CD14-positive monocyte (primary cell): ENCODE results near the gene BSG. TPM values are rescaled to one million over a fixed set of nuclear protein-coding genes. Genes with fewer than 3 reads are reported as not detected.
A peak's percentile ranks its signal among the peaks of the same experiment; 100 is the strongest.

ENCODE experiments used
- DNase-seq, 3 donors: peaks; one replicate each; pipeline ENCODE4 v3.0.0-alpha.2; 2011 to 2022
- H2AFZ ChIP-seq: 2 replicates; pipeline ENCODE4 v1.6.0; 2012; ENCODE audit warnings: mild to moderate bottlenecking, low read depth, low read length, inconsistent platforms; ENCODE audit not compliant: insufficient read depth, poor library complexity, severe bottlenecking
- H3K27ac ChIP-seq, 2 donors: 1 replicate in 1 of 2; 2 replicates in 1 of 2; pipeline ENCODE4 v1.5.1; 2012 to 2013; ENCODE audit warnings: low read length in 2 of 2, control low read depth in 1 of 2, inconsistent platforms in 1 of 2, low read depth in 1 of 2, mild to moderate bottlenecking in 1 of 2
- H3K27me3 ChIP-seq, 2 donors: one replicate each; pipeline versions ENCODE4 v1.6.0 to v1.6.1; 2011 to 2013; ENCODE audit warnings: low read length in 2 of 2; ENCODE audit not compliant: control insufficient read depth in 2 of 2, insufficient read depth in 2 of 2
- H3K36me3 ChIP-seq, 2 donors: replicated peaks in 1 of 2; 1 replicate in 1 of 2; 2 replicates in 1 of 2; pipeline versions ENCODE4 v1.5.1 to v1.6.1; 2012 to 2013; ENCODE audit warnings: low read length in 2 of 2, control low read depth in 1 of 2, inconsistent platforms in 1 of 2, mild to moderate bottlenecking in 1 of 2; ENCODE audit not compliant: insufficient read depth in 2 of 2, control insufficient read depth in 1 of 2
- H3K4me1 ChIP-seq, 2 donors: 1 replicate in 1 of 2; 2 replicates in 1 of 2; pipeline versions ENCODE4 v1.5.1 to v1.6.1; 2012 to 2013; ENCODE audit warnings: low read length in 2 of 2, control low read depth in 1 of 2, inconsistent platforms in 1 of 2, mild to moderate bottlenecking in 1 of 2, moderate library complexity in 1 of 2; ENCODE audit not compliant: insufficient read depth in 2 of 2, control insufficient read depth in 1 of 2
- H3K4me2 ChIP-seq: replicated peaks from 2 replicates; pipeline ENCODE3; 2012; ENCODE audit warnings: low read length, moderate library complexity, mild to moderate bottlenecking; ENCODE audit not compliant: poor library complexity, severe bottlenecking; ENCODE audit errors: extremely low read depth
- H3K4me3 ChIP-seq, 3 experiments: fragments of 200-600 bp in 1 of 3; sonication (generic) in 1 of 3; replicated peaks in 1 of 3; 1 replicate in 2 of 3; 2 replicates in 1 of 3; pipeline ENCODE4 v1.5.1; 2011 to 2013; ENCODE audit warnings: low read length in 3 of 3, mild to moderate bottlenecking in 3 of 3, control low read depth in 2 of 3, low read depth in 2 of 3, inconsistent platforms in 1 of 3, moderate library complexity in 1 of 3
- H3K79me2 ChIP-seq: 2 replicates; pipeline ENCODE4 v1.6.0; 2012; ENCODE audit warnings: mild to moderate bottlenecking, control low read depth, inconsistent platforms, low read length, moderate library complexity; ENCODE audit not compliant: insufficient read depth
- H3K9ac ChIP-seq: 2 replicates; pipeline ENCODE4 v1.6.0; 2017; ENCODE audit warnings: low read length, mild to moderate bottlenecking; ENCODE audit not compliant: insufficient read depth, poor library complexity, severe bottlenecking
- H3K9me3 ChIP-seq, 2 donors: replicated peaks in 1 of 2; 1 replicate in 1 of 2; 2 replicates in 1 of 2; pipeline versions ENCODE4 v1.5.1 to v1.6.1; 2012 to 2013; ENCODE audit warnings: low read length in 2 of 2, control low read depth in 1 of 2; ENCODE audit not compliant: control insufficient read depth in 1 of 2, insufficient read depth in 1 of 2
- H4K20me1 ChIP-seq: 2 replicates; pipeline ENCODE4 v1.6.0; 2012; ENCODE audit warnings: mild to moderate bottlenecking, low read length, control low read depth, moderate library complexity; ENCODE audit not compliant: insufficient read depth
- H3K27ac Mint-ChIP-seq, 7 donors: one replicate each; pipeline ENCODE4 v1.8.0; 2020; ENCODE audit warnings: mild to moderate bottlenecking in 7 of 7, mixed read lengths in 7 of 7, moderate library complexity in 6 of 7, inconsistent platforms in 2 of 7
- H3K27me3 Mint-ChIP-seq, 3 donors: one replicate each; pipeline ENCODE4 v1.8.0; 2021 to 2022; ENCODE audit warnings: low read depth in 3 of 3, mild to moderate bottlenecking in 3 of 3, mixed read lengths in 3 of 3, moderate library complexity in 3 of 3, inconsistent platforms in 1 of 3
- H3K36me3 Mint-ChIP-seq, 2 donors: one replicate each; pipeline ENCODE4 v1.8.0; 2020; ENCODE audit warnings: mixed read lengths in 2 of 2, inconsistent platforms in 1 of 2, mild to moderate bottlenecking in 1 of 2
- H3K4me1 Mint-ChIP-seq: one replicate; pipeline ENCODE4 v1.8.0; 2020; ENCODE audit warnings: mild to moderate bottlenecking, mixed read lengths
- H3K4me3 Mint-ChIP-seq, 2 donors: one replicate each; pipeline ENCODE4 v1.8.0; 2020; ENCODE audit warnings: mild to moderate bottlenecking in 2 of 2, mixed read lengths in 2 of 2, moderate library complexity in 1 of 2
- H3K9me3 Mint-ChIP-seq, 7 donors: one replicate each; pipeline ENCODE4 v1.8.0; 2020 to 2022; ENCODE audit warnings: mixed read lengths in 7 of 7, mild to moderate bottlenecking in 6 of 7, moderate library complexity in 6 of 7, inconsistent platforms in 2 of 7
- WGBS: methylation state at CpG from one replicate; pipeline ENCODE4 v1.1.5; 2013; ENCODE audit warnings: missing lambda C conversion rate; ENCODE audit not compliant: insufficient coverage; 5-methylcytosine and 5-hydroxymethylcytosine counted together
- intact Hi-C, 2 donors: fragments of 100-400 bp; cut with micrococcal nuclease; formaldehyde crosslinking; loops; one replicate each; pipeline versions ENCODE4 v1.15.0 to v1.15.1; 2023
- polyA plus RNA-seq, 3 donors: library from polyadenylated mRNA; depleted of rRNA in 1 of 3; unstranded in 2 of 3; stranded (reverse) in 1 of 3; fragments of 300-500 nt in 2 of 3; fragments of >200 nt in 1 of 3; fragmentation: Illumina TruSeq in 2 of 3; gene quantifications; 1 replicate in 2 of 3; 2 replicates in 1 of 3; pipeline ENCODE4 v1.2.3, GENCODE V29; 2012 to 2021
- TF ChIP-seq, protein P1 (sequence below): fragments of 200-600 bp; IDR thresholded peaks from one replicate; pipeline ENCODE4 v1.8.0; 2022; ENCODE audit warnings: antibody characterized with exemption, mild to moderate bottlenecking

The BSG gene
- polyA plus RNA-seq, 3 donors, result 190 to 431 (median 364) TPM

DNA sequence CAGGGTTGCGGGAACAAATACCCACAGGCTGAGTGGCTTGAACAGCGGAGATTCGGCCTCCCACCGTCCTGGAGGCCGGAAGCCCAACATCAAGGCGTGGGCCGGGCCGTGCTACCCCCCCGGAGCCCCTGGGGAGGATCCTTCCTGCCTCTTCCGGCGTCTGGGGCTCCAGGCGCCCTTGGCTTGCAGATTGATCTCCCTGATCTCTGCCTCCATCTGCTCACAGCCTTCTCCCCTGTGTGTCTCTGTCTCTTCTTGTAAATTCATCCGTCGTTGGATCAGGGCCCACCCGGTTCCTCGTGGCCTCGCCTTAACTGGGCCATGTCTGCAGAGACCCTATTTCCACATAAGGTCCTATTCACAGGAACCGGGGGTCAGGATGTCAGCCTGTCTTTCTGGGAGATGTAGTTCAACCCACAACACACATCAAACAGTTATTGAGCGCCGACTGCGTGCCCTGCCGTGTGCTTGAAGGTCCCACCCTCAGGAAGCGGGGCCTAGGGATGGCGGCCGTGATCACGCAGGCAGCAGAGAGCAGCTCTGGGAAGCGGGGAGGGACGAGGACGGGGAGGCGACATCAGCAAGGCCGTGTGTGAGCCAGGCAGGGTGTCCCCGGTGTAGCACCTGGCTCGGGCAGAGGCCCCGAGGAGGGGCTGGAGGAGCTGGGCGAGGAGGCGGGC, 38.5 kb downstream of the BSG start:
- Histone ChIP-seq H3K36me3 (no peaks in the 10 kb centered on the region), H3K9me3 (no peaks in the 10 kb centered on the region), H2AFZ (peak overlapping the region; percentile 75), H3K4me2 (peak overlapping the region; percentile 63), H3K9ac (peak overlapping the region; percentile 27), H3K27me3 (peaks cover 0 to 34% of the 10 kb centered on the region in 2 donors), H3K4me3 (peak overlapping the region; percentile 7 to 59 (median 36)), H3K27ac (no peak overlapping the region), H4K20me1 (no peaks in the 10 kb centered on the region), H3K4me1 (peaks cover 30 to 37% of the 10 kb centered on the region in 2 donors), H3K79me2 (no peaks in the 10 kb centered on the region)
- peak overlapping the region; percentile 67 to 84 for H3K4me3 Mint-ChIP-seq
- intact Hi-C loops, result no loop called here
- TF ChIP-seq, protein P1, sequence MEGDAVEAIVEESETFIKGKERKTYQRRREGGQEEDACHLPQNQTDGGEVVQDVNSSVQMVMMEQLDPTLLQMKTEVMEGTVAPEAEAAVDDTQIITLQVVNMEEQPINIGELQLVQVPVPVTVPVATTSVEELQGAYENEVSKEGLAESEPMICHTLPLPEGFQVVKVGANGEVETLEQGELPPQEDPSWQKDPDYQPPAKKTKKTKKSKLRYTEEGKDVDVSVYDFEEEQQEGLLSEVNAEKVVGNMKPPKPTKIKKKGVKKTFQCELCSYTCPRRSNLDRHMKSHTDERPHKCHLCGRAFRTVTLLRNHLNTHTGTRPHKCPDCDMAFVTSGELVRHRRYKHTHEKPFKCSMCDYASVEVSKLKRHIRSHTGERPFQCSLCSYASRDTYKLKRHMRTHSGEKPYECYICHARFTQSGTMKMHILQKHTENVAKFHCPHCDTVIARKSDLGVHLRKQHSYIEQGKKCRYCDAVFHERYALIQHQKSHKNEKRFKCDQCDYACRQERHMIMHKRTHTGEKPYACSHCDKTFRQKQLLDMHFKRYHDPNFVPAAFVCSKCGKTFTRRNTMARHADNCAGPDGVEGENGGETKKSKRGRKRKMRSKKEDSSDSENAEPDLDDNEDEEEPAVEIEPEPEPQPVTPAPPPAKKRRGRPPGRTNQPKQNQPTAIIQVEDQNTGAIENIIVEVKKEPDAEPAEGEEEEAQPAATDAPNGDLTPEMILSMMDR, result no peak
- H3K4me1 Mint-ChIP-seq, result peaks cover 21% of the 10 kb centered on the region
- peak overlapping the region in 3 of 7 donors; percentile 58 to 85 (median 84) for H3K27ac Mint-ChIP-seq
- DNase-seq, result no peak
- peaks cover 0 to 4% (median 0%) of the 10 kb centered on the region in 7 donors for H3K9me3 Mint-ChIP-seq
- WGBS, result 29% methylated on average over 28 of the region's 36 CpGs
- no peaks in the 10 kb centered on the region for H3K36me3 Mint-ChIP-seq
- H3K27me3 Mint-ChIP-seq, result peaks cover 25 to 58% (median 26%) of the 10 kb centered on the region in 3 donors

DNA sequence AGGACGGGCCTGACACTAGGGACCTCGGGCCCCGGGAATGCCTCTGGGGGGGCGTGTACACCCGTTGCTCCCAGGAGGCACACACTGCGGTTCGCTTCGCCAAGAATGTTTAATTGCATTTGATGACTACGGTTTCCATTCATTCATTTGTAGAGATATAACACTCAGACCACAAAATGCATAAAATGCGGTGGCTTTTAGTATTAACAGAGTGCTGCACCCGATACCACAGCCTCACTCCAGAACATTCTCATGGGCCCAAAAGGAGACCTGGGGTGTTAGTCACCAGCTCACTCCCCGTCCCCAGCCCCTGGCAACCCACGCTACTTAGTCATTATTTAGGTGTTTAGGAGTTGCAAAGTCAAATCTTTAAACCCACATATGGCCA, 39.1 kb downstream of the BSG start:
- Histone ChIP-seq H3K27me3 (peaks cover 0 to 34% of the 10 kb centered on the region in 2 donors), H3K4me2 (no peak overlapping the region), H4K20me1 (no peaks in the 10 kb centered on the region), H3K79me2 (no peaks in the 10 kb centered on the region), H3K36me3 (no peaks in the 10 kb centered on the region), H2AFZ (no peak overlapping the region), H3K9me3 (no peaks in the 10 kb centered on the region), H3K4me1 (peaks cover 30 to 37% of the 10 kb centered on the region in 2 donors), H3K9ac (no peak overlapping the region), H3K27ac (no peak overlapping the region), H3K4me3 (no peak overlapping the region)
- TF ChIP-seq, protein P1, result no peak
- H3K36me3 Mint-ChIP-seq, result no peaks in the 10 kb centered on the region
- peaks cover 0 to 4% (median 0%) of the 10 kb centered on the region in 7 donors for H3K9me3 Mint-ChIP-seq
- H3K27me3 Mint-ChIP-seq, result peaks cover 25 to 59% (median 25%) of the 10 kb centered on the region in 3 donors
- 43% methylated on average over 5 of the region's 13 CpGs for WGBS
- H3K4me1 Mint-ChIP-seq, result peaks cover 21% of the 10 kb centered on the region
- no peak overlapping the region for H3K4me3 Mint-ChIP-seq
- H3K27ac Mint-ChIP-seq, result no peak overlapping the region
- DNase-seq, result no peak
- intact Hi-C loops, result no loop called here
